ENCODE results near the gene EHMT1. TPM values are rescaled to one million over a fixed set of nuclear protein-coding genes. Genes with fewer than 3 reads are reported as not detected.

EHMT1 gene
- total RNA-seq, 1 donor from 2014 or later = 64.5 TPM

- no peaks in the 10 kb centered on the region for H3K36me3 ChIP-seq (ENCODE audit: insufficient read depth, low read length)
- no peak overlapping the region for H3K9ac ChIP-seq (ENCODE audit: low read length)
- TF ChIP-seq CTCF (IDR thresholded peaks at IDR 0.05; ENCODE audit: insufficient read depth, low read depth, low read length) (no peak), EZH2 (IDR thresholded peaks at IDR 0.05; ENCODE audit: insufficient read depth, low read length) (no peak)
- no peaks in the 10 kb centered on the region for H3K27me3 Mint-ChIP-seq (ENCODE audit: low read depth, unreplicated experiment)
- H3K4me1 Mint-ChIP-seq (ENCODE audit: low read depth, unreplicated experiment) = peaks cover 7% of the 10 kb centered on the region
- H2AFZ ChIP-seq (ENCODE audit: low read depth, low read length) = no peak overlapping the region
- no peaks in the 10 kb centered on the region for H3K9me3 Mint-ChIP-seq (ENCODE audit: unreplicated experiment)
- H3K9me3 ChIP-seq (ENCODE audit: insufficient read depth, low read depth, low read length) = no peaks in the 10 kb centered on the region
- H3K4me2 ChIP-seq (ENCODE audit: low read length) = no peak overlapping the region
- no peak overlapping the region for H3K27ac ChIP-seq (ENCODE audit: low read depth, low read length)
- peaks cover 4% of the 10 kb centered on the region for H3K79me2 ChIP-seq (ENCODE audit: insufficient read depth, low read length)
- H3K27me3 ChIP-seq (ENCODE audit: insufficient read depth, low read length) = no peaks in the 10 kb centered on the region
- peak overlapping the region; percentile 47 for H3K27ac Mint-ChIP-seq (ENCODE audit: unreplicated experiment)
- H3K4me1 ChIP-seq (ENCODE audit: insufficient read depth, low read length) = peaks cover 16% of the 10 kb centered on the region
- DNase-seq (ENCODE audit: low read depth) = no peak
- H3K36me3 Mint-ChIP-seq (ENCODE audit: low read depth, unreplicated experiment) = peaks cover 2% of the 10 kb centered on the region
- no peak for FAIRE-seq
- H4K20me1 ChIP-seq (ENCODE audit: insufficient read depth, low read length) = peaks cover 16% of the 10 kb centered on the region
- H3K4me3 ChIP-seq (ENCODE audit: insufficient read depth, low read depth, low read length) = no peak overlapping the region
- peak overlapping the region; percentile 60 for H3K4me3 Mint-ChIP-seq (ENCODE audit: unreplicated experiment)
These were observed 14.9 kb upstream of the EHMT1 start for GRCh38 chr9:137603879-137604278.

- DNase-seq (ENCODE audit: low read depth) (no peak), FAIRE-seq (no peak)
- no peaks in the 10 kb centered on the region for H3K27me3 Mint-ChIP-seq (ENCODE audit: low read depth, unreplicated experiment)
- TF ChIP-seq CTCF (IDR thresholded peaks at IDR 0.05; ENCODE audit: insufficient read depth, low read depth, low read length) (no peak), EZH2 (IDR thresholded peaks at IDR 0.05; ENCODE audit: insufficient read depth, low read length) (no peak)
- H3K27me3 ChIP-seq (ENCODE audit: insufficient read depth, low read length) = no peaks in the 10 kb centered on the region
- H3K4me1 Mint-ChIP-seq (ENCODE audit: low read depth, unreplicated experiment) = peaks cover 7% of the 10 kb centered on the region
- H3K9me3 Mint-ChIP-seq (ENCODE audit: unreplicated experiment) = no peaks in the 10 kb centered on the region
- no peaks in the 10 kb centered on the region for H3K36me3 ChIP-seq (ENCODE audit: insufficient read depth, low read length)
- H3K9me3 ChIP-seq (ENCODE audit: insufficient read depth, low read depth, low read length) = no peaks in the 10 kb centered on the region
- no peak overlapping the region for H3K27ac ChIP-seq (ENCODE audit: low read depth, low read length)
- peaks cover 16% of the 10 kb centered on the region for H3K4me1 ChIP-seq (ENCODE audit: insufficient read depth, low read length)
- H3K79me2 ChIP-seq (ENCODE audit: insufficient read depth, low read length) = peaks cover 4% of the 10 kb centered on the region
- H4K20me1 ChIP-seq (ENCODE audit: insufficient read depth, low read length) = peaks cover 16% of the 10 kb centered on the region
- peak overlapping the region; percentile 47 for H3K27ac Mint-ChIP-seq (ENCODE audit: unreplicated experiment)
- H3K9ac ChIP-seq (ENCODE audit: low read length) = no peak overlapping the region
- no peak overlapping the region for H3K4me3 ChIP-seq (ENCODE audit: insufficient read depth, low read depth, low read length)
- peak overlapping the region; percentile 41 for H3K4me2 ChIP-seq (ENCODE audit: low read length)
- H2AFZ ChIP-seq (ENCODE audit: low read depth, low read length) = no peak overlapping the region
- peak overlapping the region; percentile 60 for H3K4me3 Mint-ChIP-seq (ENCODE audit: unreplicated experiment)
- peaks cover 2% of the 10 kb centered on the region for H3K36me3 Mint-ChIP-seq (ENCODE audit: low read depth, unreplicated experiment)
These were observed 14.3 kb upstream of the EHMT1 start for GRCh38 chr9:137604345-137605086.

Data from astrocyte (in vitro differentiated cells and primary cell).